Suppressor macrophage treated with lipopolysaccharide for 4 hours (primary cell): ENCODE results near the gene CTBP1.

ENCODE experiments used
- DNase-seq: peaks from one replicate; pipeline ENCODE4 v3.0.0-alpha.2; 2020

CTBP1 gene

DNA sequence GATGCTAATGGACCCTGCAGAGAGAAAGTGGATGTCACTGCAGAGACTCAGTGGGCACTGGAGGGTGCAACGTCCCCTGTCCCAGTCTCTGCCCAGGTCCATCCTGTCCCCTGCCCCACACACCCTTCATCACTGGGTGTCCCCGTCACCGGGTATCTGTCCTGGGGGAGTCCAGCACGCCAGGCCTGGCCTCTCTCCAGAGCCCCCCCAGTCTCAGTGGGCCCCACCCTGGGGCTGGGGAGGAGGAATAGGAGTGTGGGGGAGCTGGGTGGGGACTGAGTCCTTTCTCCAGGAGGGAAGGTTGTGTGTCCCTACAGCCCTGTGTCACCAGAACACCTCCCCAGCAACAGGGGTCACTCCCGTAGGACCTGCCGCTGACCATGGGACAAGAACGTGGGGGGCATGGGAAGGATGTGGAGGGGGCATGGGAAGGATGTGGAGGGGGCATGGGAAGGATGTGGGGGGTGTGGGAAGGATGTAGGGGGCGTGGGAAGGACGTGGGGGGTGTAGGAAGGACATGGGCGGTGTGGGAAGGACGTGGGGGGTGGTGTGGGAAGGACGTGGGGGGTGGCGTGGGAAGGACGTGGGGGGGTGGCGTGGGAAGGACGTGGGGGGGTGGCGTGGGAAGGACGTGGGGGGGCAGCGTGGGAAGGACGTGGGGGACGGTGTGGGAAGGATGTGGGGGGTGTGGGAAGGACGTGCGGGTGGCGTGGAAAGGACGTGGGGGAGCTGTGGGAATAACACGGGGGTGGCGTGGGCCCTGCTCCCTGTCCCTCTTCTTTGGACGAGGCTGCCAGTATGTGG lies 55.5 kb downstream of the CTBP1 start:
- no peak for DNase-seq

DNA sequence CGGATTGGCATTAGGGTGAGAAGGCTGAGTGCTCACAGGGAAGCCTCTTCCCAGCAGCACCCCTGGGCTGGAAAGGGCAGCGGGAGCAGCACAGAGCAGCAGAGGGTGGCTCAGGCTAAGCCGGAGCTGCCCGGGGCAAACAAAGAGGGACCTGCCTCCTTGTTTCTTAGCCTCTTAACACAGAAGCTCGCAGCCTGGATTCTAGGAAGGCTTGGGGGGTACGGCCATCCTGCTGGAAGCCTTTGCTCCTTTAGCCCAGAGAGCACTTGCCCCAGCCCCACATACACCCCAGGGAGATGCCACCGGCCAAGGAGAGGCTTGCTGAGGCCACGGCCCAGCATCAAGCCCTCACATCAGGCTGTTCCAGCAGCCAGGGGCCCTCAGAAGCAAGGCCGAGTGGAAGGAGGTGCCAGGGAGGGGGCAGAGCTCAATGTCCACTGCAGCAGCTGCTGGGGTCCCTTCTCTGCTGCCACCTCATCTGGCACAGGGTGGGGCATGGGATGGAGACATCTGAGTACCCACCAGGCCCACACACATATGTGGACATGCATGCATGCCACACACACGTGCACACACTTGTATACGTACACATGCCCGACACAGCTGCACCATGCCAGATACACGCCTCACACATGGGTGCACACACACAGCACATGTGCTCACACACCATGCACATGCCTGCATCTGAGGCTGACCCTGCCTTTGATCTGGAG lies 56.3 kb downstream of the CTBP1 start:
- no peak for DNase-seq

DNA sequence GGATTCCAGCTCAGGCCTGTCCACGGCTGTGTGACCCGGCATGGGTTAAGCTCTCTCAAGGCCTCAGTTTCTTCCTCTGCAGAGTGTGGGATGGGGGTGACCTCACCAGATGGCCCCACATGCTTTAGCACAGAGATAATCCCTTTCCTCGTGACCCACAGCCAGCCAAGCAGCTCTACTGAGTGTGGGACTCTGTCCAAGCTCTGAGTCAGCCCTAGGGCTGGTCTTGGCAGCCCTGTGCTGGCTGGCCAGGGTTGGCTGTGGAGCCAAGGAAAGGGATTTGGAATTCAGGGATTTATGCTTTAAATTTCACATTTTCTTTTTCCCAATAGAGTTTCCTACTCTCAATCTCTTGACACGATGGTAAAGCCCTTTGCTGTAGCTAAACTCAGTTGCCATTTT lies 56.8 kb downstream of the CTBP1 start:
- peak; percentile 32 for DNase-seq

DNA sequence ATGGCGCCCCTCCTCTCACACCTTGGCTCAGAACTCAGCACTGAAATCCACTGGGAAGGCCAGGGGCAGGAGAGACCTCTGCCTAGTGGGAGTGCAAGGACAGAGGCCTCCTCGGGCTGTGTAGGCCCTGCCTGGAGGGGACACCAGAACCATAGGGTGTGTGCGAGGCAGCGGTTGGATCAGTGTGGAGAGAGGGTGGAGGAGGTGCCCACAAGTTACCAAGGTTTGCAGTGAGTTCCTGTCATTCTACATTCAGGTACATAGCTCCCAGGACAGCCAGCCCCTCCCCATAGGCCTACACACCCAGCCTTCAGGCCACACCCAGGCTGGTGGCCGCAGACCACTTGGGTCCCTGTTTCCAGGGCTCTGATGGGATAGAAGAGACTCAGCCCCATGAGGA lies 57.3 kb downstream of the CTBP1 start:
- no peak for DNase-seq

DNA sequence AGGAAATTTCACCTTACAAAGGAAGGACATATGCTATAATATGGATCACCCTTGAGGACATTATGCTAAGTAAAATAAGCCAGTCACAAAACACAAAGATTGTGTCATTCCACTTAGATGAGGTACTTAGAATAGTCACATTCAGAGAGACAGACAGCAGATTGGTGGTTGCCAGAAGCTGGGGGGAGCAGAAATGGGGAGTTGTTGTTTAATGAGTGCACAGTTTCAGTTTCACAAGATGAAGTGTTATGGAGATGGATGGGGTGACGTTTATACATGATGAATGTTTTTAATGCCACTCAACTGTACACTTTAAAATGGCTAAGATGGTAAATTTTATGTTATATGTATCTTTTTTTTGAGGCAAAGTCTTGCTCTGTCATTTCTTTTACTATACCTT lies 61.7 kb downstream of the CTBP1 start:
- peak; percentile 51 for DNase-seq

DNA sequence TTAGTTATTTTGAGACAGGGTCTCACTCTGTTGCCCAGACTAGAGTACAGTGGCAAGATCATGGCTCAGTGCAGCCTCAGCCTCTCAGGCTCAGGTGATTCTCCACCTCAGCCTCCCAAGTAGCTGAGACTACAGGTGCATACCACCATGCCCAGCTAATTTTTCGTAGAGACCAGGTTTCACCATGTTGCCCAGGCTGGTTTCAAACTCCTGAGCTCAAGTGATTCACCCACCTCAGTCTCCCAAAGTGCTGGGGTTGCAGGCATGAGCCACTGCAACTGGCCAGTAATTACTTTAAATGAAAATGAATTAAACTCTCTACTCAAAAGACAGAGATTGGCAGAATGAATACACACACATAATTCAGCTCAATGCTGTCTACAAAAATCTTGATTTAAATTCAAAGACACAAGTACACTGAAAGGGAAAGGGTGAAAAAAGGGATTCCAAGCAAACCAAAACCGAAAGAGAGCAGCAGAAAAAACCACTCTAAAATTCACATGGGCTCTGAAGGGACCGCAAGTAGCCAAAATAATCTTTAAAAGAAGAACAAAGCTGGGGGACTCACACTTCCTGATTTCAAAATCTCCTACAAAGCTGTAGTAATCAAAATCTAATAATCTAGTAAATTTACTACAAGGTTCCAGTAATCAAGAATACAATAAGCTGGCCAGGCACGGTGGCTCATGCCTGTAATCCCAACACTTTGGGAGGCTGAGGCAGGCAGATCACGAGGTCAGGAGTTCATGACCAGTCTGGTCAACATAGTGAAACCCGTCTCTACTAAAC lies 64.8 kb downstream of the CTBP1 start:
- peak; percentile 85 for DNase-seq

DNA sequence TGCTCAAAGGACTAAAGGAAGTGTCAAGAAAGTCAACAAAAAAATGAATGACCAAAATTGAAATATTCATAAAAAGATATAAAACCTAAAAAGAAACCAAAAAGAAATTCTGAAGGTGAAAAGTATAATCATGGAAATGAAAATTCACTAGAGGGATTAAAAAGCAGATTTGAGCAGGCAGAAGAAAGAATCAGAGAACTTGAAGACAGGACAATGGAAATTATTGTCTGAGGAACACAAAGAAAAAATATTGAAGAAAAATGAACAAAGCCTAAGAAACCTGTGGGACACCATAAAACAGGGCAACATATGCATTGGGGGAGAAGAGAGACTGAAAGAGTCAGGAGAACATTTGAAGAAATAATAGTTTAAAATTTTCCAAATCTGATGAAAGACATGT lies 66.6 kb downstream of the CTBP1 start:
- no peak for DNase-seq

DNA sequence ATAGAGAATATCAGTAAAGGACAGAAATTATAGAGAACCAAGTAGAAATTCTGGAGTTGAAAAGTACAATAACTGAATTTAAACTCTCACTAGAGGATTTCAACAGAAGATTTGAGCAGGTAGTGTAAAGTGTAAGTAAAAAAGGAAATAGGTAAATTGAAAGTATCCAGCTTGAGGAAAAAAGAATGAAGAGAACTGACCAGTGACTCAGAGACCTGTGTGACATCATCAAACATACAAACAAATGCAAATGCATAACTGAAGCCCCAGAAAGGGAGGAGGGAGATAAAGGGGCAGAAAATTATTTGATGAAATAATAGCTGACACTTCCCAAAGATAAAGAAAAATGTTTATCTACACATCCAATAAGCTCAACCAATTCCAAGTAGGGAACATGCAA lies 68.3 kb downstream of the CTBP1 start:
- no peak for DNase-seq

DNA sequence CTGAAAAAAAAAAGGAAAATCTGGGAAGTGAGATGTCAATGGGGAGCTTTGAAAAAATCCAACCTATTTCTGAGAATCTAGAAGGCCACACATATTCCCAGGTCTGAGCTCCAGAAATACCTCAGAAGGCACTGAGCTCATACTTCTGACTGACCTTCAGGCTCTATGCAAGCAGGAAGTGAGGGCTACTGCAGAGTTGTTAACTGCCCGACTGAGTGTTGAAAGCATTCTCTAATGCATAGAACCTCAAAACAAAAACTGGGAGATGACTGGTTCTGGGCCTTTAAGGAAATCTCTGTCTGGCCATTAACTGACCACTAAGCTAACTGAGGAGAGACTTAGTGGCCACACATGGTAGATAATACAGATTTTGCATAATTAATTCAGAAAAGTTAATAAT lies 69.0 kb downstream of the CTBP1 start:
- DNase-seq: no peak

DNA sequence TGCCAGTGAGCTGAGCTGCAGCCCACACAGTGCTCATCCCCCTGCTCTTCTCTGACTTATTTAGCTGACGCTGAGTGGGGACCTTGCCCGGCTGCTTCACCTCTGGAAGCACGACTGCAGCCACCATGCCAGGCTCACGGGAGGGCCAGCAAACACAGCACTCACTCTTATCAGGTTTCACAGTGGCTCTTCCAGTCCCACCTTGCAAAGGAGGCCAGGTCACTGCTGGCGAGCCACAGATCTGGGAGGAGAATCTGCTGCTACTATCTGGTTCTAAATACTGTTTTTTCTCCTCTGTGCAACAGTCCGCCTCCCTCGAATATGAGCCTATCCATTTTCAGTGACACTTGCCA lies 69.9 kb downstream of the CTBP1 start:
- no peak for DNase-seq

DNA sequence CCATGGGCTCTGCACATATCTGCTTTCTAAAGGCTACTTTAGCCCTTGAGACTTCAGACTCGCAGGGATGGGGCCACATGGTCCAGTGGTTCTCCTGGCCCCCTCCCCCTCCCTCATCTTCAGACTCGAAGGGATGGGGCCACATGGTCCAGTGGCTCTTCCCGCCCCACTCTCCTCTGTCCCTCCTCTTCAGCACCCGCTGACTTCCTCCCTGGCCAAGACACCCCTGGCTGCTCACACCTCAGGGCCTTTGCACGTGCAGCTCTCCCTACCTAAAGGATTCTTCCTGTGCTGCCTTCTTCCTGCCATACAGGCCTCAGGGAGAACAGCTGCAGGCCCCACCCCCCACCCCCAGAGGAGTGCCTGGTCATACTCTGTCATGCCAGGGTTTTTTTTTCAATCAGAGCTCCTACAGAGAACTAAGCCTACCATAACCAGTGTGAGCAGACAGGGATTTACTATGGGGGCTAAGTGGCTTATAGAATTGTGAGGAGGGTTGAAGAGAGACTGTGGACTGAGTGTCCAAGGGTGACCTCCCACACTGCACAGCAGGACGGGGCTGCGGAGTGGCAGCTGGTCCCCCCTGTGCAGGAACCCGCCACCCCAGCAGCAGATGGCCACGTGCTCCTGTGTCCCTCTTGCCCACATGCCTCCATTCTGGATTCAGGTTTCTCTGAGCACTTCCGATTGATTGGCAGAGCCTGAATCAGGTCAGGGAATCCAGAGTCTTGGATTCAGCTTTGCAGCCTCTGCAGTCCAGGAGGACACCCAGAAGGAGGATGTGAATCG lies 70.4 kb downstream of the CTBP1 start:
- DNase-seq: no peak

DNA sequence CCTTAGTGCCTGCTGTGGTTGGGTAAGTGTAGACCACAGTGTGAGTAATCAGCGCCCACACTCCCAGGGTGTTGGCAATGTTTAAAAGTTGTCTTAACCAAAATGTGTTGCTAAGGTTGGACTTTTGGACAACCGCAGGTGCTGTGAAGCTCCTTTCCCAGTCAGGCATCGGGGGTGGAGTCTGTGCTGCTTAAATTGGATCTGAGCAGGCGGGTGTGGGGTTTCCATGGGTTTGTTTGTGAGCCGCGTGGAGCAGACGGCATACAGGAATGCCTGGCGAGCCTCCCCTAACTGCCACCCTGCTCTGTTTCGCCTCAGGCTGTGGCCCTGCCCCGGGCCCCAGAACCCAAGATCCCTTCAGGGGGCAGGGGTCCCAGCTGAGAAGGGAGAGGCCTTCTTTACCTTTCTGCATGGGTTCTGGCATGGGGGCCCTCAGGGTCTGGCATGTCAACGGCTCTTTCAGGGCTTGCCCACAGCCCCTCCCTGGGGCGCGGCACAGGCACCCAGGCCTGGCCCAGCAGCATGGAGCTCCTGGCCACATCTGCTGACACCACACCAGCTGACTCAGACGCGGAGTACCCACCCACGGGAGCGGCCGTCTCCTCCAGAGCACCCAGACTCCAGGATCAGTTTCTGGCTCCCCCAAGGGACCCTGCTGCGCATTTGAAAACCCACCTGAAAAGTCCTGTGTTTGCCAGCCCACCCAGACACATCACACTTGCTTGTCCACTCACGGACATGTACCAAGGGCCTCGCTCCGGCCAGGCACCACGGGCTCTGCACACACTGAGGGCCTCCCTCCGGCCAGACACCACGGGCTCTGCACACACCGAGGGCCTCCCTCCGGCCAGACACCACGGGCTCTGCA lies 71.4 kb downstream of the CTBP1 start:
- no peak for DNase-seq

DNA sequence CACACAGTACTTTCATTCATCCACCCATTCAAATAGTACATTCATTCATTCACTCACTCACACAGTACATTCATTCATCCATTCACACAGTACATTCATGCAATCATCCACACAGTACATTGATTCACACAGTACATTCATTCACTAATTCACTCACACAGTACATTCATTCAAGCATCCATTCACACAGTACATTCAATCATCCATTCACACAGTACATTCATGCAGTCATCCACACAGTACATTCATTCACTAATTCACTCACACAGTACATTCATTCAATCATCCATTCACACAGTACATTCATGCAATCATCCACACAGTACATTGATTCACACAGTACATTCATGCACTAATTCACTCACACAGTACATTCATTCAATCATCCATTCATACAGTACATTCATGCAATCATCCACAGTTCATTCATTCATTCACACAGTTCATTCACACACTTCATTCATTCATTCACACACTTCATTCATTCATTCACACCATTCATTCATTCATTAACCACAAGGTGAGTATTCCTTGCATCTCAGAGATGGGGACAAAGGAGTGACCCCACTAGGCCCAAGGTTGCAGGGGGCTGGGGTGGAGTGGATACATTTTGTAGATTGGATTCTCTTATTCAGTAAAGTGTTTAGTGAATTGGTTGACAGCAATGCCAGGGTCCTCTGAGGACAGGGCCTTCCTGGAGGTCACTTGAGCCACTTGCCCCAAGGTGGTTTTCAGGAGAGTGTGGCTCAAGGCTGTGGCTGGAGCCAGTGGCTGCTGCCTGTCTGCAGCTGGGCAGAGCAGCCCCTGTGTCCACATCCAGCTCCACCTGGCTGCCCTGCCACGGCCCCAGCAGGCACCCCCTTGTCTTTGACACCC lies 72.3 kb downstream of the CTBP1 start:
- DNase-seq: no peak

DNA sequence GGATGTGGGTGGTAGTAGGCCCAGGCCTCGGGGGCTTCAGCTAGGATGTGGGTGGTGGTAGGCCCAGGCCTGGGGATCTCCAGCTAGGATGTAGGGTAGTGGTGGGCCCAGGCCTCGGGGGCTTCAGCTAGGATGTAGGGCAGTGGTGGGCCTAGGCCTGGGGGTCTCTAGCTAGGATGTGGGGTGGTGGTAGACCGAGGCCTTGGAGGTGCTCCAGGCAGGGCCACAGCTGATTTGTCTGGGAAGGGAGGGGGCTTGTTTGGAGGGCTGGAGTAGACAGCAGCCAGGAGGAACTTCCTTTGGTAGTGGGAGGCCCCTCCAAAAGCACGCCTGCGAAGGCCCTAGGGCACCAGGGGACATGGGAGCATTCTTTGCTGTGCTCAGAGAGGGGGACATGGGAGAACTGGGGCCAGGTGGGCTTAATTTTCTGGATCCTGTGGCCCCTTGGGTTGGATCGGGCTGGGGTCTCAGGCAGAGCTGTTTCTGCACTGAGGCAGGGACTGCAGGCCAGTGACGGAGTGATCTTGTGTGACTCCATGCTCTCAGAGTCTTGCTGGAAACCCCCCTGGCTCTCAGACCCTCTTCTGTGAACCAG lies 73.2 kb downstream of the CTBP1 start:
- DNase-seq: no peak

DNA sequence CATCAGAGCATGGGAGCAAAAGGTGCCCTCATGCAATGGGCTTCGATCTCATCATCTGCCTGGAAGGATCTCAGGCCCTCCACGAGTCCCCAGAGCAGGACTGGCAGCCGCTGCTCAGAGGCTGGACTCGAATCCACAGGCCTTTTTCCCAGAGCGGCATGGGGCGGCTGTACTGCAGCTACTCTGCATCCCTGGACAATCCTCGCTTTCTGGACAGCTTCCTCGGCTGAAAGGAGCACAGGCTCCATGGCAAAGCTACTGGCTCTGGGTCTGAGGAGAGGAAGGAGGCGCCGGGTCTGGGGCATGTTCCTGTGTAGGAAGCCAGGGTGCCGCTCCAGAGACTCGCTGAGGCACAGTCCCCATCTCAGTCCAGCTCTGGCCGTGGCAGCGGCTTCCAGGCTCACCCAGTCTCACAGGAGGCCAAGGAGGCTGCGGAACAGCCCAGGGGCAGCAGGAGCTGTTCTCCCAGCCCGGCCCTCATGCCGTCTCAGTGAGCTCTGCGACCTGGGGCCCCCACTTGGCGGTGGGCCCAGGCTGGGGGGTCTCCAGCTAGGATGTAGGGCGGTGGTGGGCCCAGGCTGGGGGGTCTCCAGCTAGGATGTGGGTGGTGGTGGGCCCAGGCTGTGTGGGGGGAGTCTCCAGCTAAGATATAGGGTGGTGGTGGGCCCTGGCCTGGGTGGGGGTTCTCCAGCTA lies 73.8 kb downstream of the CTBP1 start:
- DNase-seq: no peak

DNA sequence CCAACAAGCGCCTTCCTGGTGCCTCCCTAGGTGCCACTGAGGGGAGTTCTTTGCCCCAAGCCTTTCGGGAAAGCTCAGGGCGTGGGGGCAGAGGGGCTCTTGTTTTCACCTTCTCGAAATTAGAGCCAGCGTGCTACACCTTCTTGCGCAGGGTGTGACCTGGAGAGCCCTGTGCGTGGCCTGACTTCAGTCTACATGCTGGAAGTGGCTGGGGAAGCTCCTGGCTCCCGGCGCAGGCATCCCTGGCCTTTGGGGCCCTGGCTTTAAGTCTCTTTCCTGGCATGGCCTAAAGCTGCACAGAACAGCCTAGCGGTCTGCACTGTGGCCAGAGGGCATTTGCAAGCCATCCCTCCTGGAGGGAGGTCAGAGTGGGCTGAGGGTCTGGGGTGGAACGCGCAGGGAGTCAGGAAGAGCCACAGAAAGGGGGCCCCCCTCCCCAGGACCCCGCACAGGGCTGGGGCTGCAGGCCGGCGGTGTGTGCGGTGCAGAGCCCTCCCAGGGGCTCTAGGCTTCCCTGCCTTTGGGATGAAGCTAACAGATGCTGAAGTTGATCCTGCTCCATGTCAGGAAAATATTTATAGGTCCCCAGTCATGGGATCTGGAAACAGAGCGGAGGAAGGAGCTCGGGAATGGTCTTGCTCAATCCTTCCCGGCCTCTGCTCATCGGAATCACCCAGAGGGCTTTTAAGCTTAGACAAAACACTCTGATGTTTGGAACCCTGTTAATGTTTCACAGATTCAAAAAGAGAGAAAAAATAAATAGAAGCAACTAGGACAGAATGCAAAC lies 75.8 kb downstream of the CTBP1 start:
- DNase-seq: peak; percentile 13

DNA sequence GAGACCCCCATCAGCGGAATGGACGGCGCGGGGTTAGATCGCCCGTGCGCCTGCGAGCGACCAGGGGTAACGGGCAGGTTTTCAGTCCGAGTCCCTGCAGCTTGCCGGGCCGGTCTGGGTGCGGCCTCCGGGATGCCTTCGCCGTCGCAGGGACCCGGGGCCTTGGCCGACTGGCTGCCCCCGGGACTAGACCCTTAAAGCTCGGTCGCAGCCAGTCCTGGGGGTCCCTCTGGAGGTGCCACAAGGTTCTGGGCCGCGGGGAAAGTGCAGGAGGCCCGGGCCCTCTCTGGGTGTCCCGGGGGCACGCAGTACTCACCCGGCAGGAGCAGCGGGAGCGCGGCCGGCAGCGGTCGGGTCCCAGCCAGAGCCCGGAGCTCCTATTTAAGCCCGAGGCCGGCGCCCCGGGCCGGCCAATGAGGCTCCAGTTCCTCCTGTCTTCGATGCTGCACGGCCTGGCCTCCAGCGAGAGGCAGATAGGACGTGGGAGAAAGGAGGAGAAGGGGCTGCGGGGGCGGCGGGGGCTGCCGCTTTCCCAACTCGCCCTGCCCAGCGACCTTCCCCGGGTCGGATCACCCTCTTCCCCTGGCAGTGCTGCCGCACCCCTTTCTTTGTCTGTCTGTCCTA lies 76.6 kb downstream of the CTBP1 start, which contains the start of gene SPON2:
Gene SPON2 (minus strand): TSS at position 356 of the 624 bp plus-strand sequence.
- DNase-seq: peak; percentile 24
